Neuronal stem cell (in vitro differentiated cells): ENCODE results near the gene DTYMK.

Experiments
- DNase-seq: peaks from one replicate; pipeline ENCODE4 v3.0.0-alpha.2; 2013; ENCODE audit warnings: low spot score
- H2AFZ ChIP-seq: one replicate; pipeline ENCODE4 v1.6.1; 2013; ENCODE audit warnings: mild to moderate bottlenecking, low read length, inconsistent platforms
- H2AK5ac ChIP-seq: 2 replicates; pipeline ENCODE4 v1.6.1; 2013; ENCODE audit warnings: low read depth, mild to moderate bottlenecking, inconsistent platforms, low read length, moderate library complexity, mixed read lengths
- H2BK120ac ChIP-seq: 2 replicates; pipeline ENCODE4 v1.6.1; 2013; ENCODE audit warnings: low read depth, mild to moderate bottlenecking, inconsistent platforms, low read length, moderate library complexity, mixed read lengths
- H2BK12ac ChIP-seq: one replicate; pipeline ENCODE4 v1.6.1; 2013; ENCODE audit warnings: low read length, inconsistent platforms
- H2BK15ac ChIP-seq: 2 replicates; pipeline ENCODE4 v1.6.1; 2013; ENCODE audit warnings: mild to moderate bottlenecking, low read length, inconsistent platforms, mixed read lengths
- H2BK5ac ChIP-seq: one replicate; pipeline ENCODE4 v1.6.1; 2013; ENCODE audit warnings: inconsistent platforms, mild to moderate bottlenecking, low read length, moderate library complexity
- H3K14ac ChIP-seq: one replicate; pipeline ENCODE4 v1.6.1; 2013; ENCODE audit warnings: low read length, inconsistent platforms
- H3K18ac ChIP-seq: 2 replicates; pipeline ENCODE4 v1.6.1; 2013; ENCODE audit warnings: low read length, inconsistent platforms
- H3K23ac ChIP-seq: 2 replicates; pipeline ENCODE4 v1.6.1; 2013; ENCODE audit warnings: low read depth, mild to moderate bottlenecking, mixed read lengths, low read length, inconsistent platforms; ENCODE audit not compliant: poor library complexity
- H3K27ac ChIP-seq: replicated peaks from 3 replicates; pipeline ENCODE4 v1.5.1; 2013; ENCODE audit warnings: low read length, inconsistent platforms
- H3K27me3 ChIP-seq, 3 experiments: 2 replicates each; pipeline ENCODE4 v1.6.1; 2013; ENCODE audit warnings: low read length in 3 of 3, mild to moderate bottlenecking in 2 of 3, inconsistent platforms in 1 of 3, low read depth in 1 of 3, mixed read lengths in 1 of 3, moderate library complexity in 1 of 3; ENCODE audit not compliant: control insufficient read depth in 3 of 3, insufficient read depth in 3 of 3
- H3K36me3 ChIP-seq, 2 donors: replicated peaks in 1 of 2; 2 replicates each; pipeline ENCODE4 v1.6.1; 2013; ENCODE audit warnings: low read length in 2 of 2; ENCODE audit not compliant: control insufficient read depth in 2 of 2, insufficient read depth in 2 of 2
- H3K4ac ChIP-seq: 2 replicates; pipeline ENCODE4 v1.6.1; 2013; ENCODE audit warnings: inconsistent platforms, mild to moderate bottlenecking, low read length, moderate library complexity
- H3K4me1 ChIP-seq, 2 donors: 1 replicate in 1 of 2; 2 replicates in 1 of 2; pipeline ENCODE4 v1.6.1; 2013; ENCODE audit warnings: low read length in 2 of 2, low read depth in 1 of 2; ENCODE audit not compliant: control insufficient read depth in 2 of 2, insufficient read depth in 1 of 2
- H3K4me2 ChIP-seq: one replicate; pipeline ENCODE4 v1.6.1; 2013; ENCODE audit warnings: mild to moderate bottlenecking, low read length, inconsistent platforms; ENCODE audit not compliant: insufficient read depth, poor library complexity, severe bottlenecking
- H3K4me3 ChIP-seq, 2 donors: 2 replicates each; pipeline ENCODE4 v1.5.1; 2013; ENCODE audit warnings: low read length in 2 of 2, mild to moderate bottlenecking in 2 of 2, inconsistent platforms in 1 of 2, moderate library complexity in 1 of 2
- H3K79me1 ChIP-seq: one replicate; pipeline ENCODE4 v1.6.1; 2013; ENCODE audit warnings: low read depth, mild to moderate bottlenecking, inconsistent platforms, low read length, moderate library complexity
- H3K9ac ChIP-seq: one replicate; pipeline ENCODE4 v1.6.1; 2013; ENCODE audit warnings: mild to moderate bottlenecking, low read depth, low read length, inconsistent platforms; ENCODE audit not compliant: poor library complexity
- H3K9me3 ChIP-seq, 2 donors: replicated peaks in 1 of 2; 2 replicates each; pipeline versions ENCODE3 to v1.6.1; 2013; ENCODE audit warnings: low read length in 2 of 2, mild to moderate bottlenecking in 2 of 2, inconsistent platforms in 1 of 2, low read depth in 1 of 2, mixed read lengths in 1 of 2, moderate library complexity in 1 of 2; ENCODE audit not compliant: control insufficient read depth in 2 of 2, insufficient read depth in 1 of 2
- H4K8ac ChIP-seq: one replicate; pipeline ENCODE4 v1.6.1; 2013; ENCODE audit warnings: low read depth, mild to moderate bottlenecking, inconsistent platforms, low read length, moderate library complexity
- H4K91ac ChIP-seq: one replicate; pipeline ENCODE4 v1.6.1; 2013; ENCODE audit warnings: low read length, low read depth, mild to moderate bottlenecking, inconsistent platforms; ENCODE audit not compliant: poor library complexity
- WGBS, 2 donors: extraction: QIAGEN DNeasy Blood & Tissue Kit; methylation state at CpG; one replicate each; pipeline ENCODE4 v1.1.7; 2013; ENCODE audit warnings: missing lambda C conversion rate in 2 of 2, mixed read lengths in 1 of 2; ENCODE audit not compliant: insufficient read length in 2 of 2, insufficient replicate concordance in 1 of 2; ENCODE audit errors: extremely low coverage in 2 of 2; 5-methylcytosine and 5-hydroxymethylcytosine counted together

Gene DTYMK

GRCh38 chr2:241668839-241669238, 17.8 kb downstream of the DTYMK start:
- Histone ChIP-seq H2BK15ac (no peak overlapping the region), H3K18ac (no peak overlapping the region), H3K36me3 (peaks cover 30 to 68% of the 10 kb centered on the region in 2 donors), H3K14ac (no peak overlapping the region), H4K91ac (no peak overlapping the region), H3K4ac (no peak overlapping the region), H3K4me2 (no peak overlapping the region), H3K9me3 (no peaks in the 10 kb centered on the region), H3K27me3 (no peaks in the 10 kb centered on the region), H2BK5ac (no peak overlapping the region), H3K23ac (no peak overlapping the region), H3K4me3 (no peak overlapping the region), H3K79me1 (peaks cover 6% of the 10 kb centered on the region), H3K9ac (peak overlapping the region; percentile 68), H3K27ac (no peak overlapping the region), H2AFZ (no peak overlapping the region), H2BK120ac (no peak overlapping the region), H2BK12ac (no peak overlapping the region), H4K8ac (no peak overlapping the region), H3K4me1 (peaks cover 10 to 19% of the 10 kb centered on the region in 2 donors), H2AK5ac (no peak overlapping the region)
- no peak for DNase-seq
- no CpG with 5 or more reads among the region's 12 CpGs for WGBS, 2 donors

- Histone ChIP-seq H3K4me1 (peaks cover 10 to 19% of the 10 kb centered on the region in 2 donors), H3K27me3 (no peaks in the 10 kb centered on the region), H3K4me2 (no peak overlapping the region), H3K18ac (no peak overlapping the region), H3K9me3 (no peaks in the 10 kb centered on the region), H3K79me1 (peaks cover 6% of the 10 kb centered on the region), H3K23ac (peak overlapping the region; percentile 11), H4K8ac (no peak overlapping the region), H3K4ac (no peak overlapping the region), H3K9ac (peak overlapping the region; percentile 17), H3K4me3 (no peak overlapping the region), H2BK120ac (no peak overlapping the region), H3K14ac (no peak overlapping the region), H2AK5ac (no peak overlapping the region), H2BK15ac (no peak overlapping the region), H2BK12ac (no peak overlapping the region), H3K27ac (no peak overlapping the region), H2BK5ac (peak overlapping the region; percentile 32), H2AFZ (no peak overlapping the region), H3K36me3 (peaks cover 30 to 63% of the 10 kb centered on the region in 2 donors), H4K91ac (no peak overlapping the region)
- no CpG with 5 or more reads among the region's 21 CpGs for WGBS, 2 donors
- no peak for DNase-seq
Observed at GRCh38 chr2:241668354-241668753, 18.3 kb downstream of the DTYMK start.

GRCh38 chr2:241666627-241667400, 19.8 kb downstream of the DTYMK start:
- H3K9me3 ChIP-seq: no peaks in the 10 kb centered on the region
- H3K4me3 ChIP-seq: no peak overlapping the region
- H3K23ac ChIP-seq: no peak overlapping the region
- H2AK5ac ChIP-seq: no peak overlapping the region
- H3K9ac ChIP-seq: peak overlapping the region; percentile 0
- peak; percentile 42 for DNase-seq
- no peak overlapping the region for H2BK120ac ChIP-seq
- no peak overlapping the region for H4K8ac ChIP-seq
- no peak overlapping the region for H2BK12ac ChIP-seq
- no peak overlapping the region for H3K14ac ChIP-seq
- no peak overlapping the region for H3K4ac ChIP-seq
- no peak overlapping the region for H3K18ac ChIP-seq
- H3K79me1 ChIP-seq: peaks cover 6% of the 10 kb centered on the region
- no peak overlapping the region for H3K4me2 ChIP-seq
- H2AFZ ChIP-seq: no peak overlapping the region
- no peak overlapping the region for H2BK15ac ChIP-seq
- H4K91ac ChIP-seq: no peak overlapping the region
- H3K27me3 ChIP-seq: no peaks in the 10 kb centered on the region
- no peak overlapping the region for H3K27ac ChIP-seq
- H3K36me3 ChIP-seq: peaks cover 27 to 56% of the 10 kb centered on the region in 2 donors
- no CpG with 5 or more reads among the region's 42 CpGs for WGBS, 2 donors
- H3K4me1 ChIP-seq: peaks cover 10 to 19% of the 10 kb centered on the region in 2 donors
- H2BK5ac ChIP-seq: no peak overlapping the region

- no peak for DNase-seq
- no peak overlapping the region for H2BK12ac ChIP-seq
- H3K9ac ChIP-seq: no peak overlapping the region
- no peak overlapping the region for H2BK120ac ChIP-seq
- no peak overlapping the region for H3K4ac ChIP-seq
- no peak overlapping the region for H2BK15ac ChIP-seq
- H2BK5ac ChIP-seq: no peak overlapping the region
- H4K91ac ChIP-seq: no peak overlapping the region
- H3K14ac ChIP-seq: no peak overlapping the region
- no peak overlapping the region for H3K4me3 ChIP-seq
- peaks cover 10 to 19% of the 10 kb centered on the region in 2 donors for H3K4me1 ChIP-seq
- H4K8ac ChIP-seq: no peak overlapping the region
- H2AFZ ChIP-seq: no peak overlapping the region
- no peaks in the 10 kb centered on the region for H3K9me3 ChIP-seq
- H3K27ac ChIP-seq: no peak overlapping the region
- H3K23ac ChIP-seq: no peak overlapping the region
- peaks cover 3% of the 10 kb centered on the region for H3K79me1 ChIP-seq
- no CpG with 5 or more reads among the region's 23 CpGs for WGBS, 2 donors
- H2AK5ac ChIP-seq: no peak overlapping the region
- H3K4me2 ChIP-seq: no peak overlapping the region
- H3K36me3 ChIP-seq: peaks cover 24 to 56% of the 10 kb centered on the region in 2 donors
- no peak overlapping the region for H3K18ac ChIP-seq
- no peaks in the 10 kb centered on the region for H3K27me3 ChIP-seq
Observed at GRCh38 chr2:241665731-241666440, 20.7 kb downstream of the DTYMK start.
